GM04503 (cell line): Measurements from ENCODE around the gene TNKS2.
"Not testable (repeated sequence)": the region's sequence is repeated elsewhere in the genome, so short reads cannot be mapped to it uniquely, and the experiment has no call there.

Experiments
- DNase-seq: peaks from one replicate; pipeline ENCODE4 v3.0.0-alpha.2; 2012; ENCODE audit warnings: low read depth

The TNKS2 gene

DNA sequence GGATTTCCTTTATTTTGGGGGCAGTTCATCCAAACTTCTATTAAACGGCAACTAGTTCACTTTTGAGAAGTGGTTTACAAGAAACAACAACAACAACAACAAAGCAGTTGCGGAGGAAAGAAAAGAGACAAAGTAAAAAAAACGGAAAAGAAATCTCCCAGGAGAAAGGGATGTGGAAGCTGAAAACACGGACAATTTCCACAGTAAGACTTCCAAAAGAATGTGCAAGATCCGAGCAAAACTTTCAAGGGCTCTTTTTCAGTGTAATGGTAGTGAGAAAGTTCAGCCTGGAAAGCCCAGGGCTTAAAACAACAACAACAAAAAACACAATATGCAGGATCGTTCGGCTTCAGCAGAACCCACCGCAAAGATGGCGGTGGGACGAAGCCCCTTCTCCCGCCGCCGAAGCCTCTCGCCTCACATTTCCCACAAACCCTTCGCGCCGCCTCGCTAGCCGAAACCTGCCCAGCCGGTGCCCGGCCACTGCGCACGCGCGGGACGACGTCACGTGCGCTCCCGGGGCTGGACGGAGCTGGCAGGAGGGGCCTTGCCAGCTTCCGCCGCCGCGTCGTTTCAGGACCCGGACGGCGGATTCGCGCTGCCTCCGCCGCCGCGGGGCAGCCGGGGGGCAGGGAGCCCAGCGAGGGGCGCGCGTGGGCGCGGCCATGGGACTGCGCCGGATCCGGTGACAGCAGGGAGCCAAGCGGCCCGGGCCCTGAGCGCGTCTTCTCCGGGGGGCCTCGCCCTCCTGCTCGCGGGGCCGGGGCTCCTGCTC is at the start of gene TNKS2:
Gene TNKS2 (plus strand): TSS at position 553 of the 775 bp plus-strand sequence. CDS start 265 bp downstream, outside the sequence.
- DNase-seq, result peak; percentile 54

DNA sequence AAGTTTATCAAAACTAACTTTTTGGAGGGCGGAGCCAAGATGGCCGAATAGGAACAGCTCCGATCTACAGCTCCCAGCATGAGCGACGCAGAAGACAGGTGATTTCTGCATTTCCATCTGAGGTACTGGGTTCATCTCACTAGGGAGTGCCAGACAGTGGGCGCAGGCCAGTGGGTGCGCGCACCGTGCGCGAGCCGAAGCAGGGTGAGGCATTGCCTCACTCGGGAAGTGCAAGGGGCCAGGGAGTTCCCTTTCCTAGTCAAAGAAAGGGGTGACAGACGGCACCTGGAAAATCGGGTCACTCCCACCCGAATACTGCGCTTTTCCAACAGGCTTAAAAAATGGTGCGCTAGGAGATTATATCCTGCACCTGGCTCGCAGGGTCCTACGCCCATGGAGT is 48.6 kb upstream of the TNKS2 start:
- not testable (repeated sequence) for DNase-seq

DNA sequence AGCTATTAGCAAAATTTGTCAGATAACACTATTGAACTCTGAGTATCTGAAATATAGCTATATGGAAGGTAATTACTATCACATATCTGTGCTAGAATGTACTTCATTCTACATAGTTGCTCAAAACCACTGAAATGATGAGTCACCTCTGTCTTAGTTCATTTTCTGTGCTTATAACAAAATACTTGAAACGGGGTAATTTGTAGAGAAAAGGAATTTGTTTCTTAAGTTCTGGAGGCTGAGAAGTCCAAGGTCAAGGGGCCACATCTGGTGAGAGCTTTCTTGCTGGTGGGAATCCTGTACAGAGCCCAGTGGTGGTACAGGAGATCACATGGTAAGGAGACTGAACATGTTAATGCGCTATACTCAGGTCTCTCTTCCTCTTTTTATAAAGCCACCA is 41.9 kb upstream of the TNKS2 start:
- DNase-seq, result peak; percentile 20

DNA sequence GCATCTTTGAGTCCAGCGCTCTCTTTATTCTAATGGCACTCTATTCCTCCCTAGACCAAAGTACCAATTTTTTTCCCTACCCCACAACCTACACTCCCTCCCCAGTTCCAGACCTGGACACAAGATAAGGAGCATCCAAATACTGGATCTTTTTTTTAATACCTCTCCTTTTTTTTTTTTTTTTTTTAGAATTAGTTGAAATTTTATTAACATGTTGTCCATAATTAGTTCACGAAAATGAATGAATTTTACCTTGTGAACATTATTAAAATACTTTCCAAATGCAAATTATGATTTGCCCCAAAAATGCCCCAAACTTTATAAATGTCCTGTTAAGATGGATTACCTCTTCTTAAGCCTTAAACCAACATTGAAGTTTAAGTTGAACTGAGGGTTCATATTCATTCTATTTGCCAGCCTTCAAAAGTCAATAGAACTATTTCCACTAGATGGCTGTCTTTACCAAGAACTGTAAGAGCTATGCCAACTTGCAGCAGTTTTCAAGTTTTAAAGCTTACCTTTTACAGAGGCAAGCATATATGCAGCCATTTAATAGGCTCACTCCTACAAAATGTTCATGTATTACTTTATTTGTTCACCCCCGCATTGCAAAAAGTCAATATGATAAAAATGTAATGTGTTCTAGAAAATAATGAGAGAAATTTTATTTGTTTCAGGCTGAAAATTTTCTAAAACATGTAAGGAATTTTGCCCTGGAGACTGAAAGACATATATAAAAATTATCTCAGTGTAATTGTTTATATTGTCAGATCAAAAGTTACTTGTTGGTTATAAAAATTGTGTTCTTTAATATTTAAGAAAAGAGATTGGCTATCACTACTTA is 39.7 kb upstream of the TNKS2 start:
- peak; percentile 6 for DNase-seq

DNA sequence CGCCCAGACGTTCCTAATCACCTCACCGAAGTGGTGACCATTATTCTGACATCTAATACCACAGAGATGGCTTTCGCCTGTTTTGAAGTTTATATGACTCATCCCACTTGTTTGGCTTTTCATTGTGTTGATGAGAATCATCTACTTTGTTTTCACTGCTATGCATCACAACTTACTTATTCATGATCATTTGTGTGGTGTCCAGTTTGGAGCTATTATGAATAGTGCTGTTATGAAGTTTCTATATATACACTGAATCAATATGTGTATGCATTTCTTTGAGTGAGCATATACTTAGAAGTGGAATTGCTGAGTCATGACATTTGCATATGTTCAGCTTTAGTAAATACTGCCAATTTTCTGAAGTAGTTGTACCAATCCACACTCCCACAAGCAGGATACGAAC is 38.6 kb upstream of the TNKS2 start:
- no peak for DNase-seq

- no peak for DNase-seq
These were observed 36.5 kb upstream of the TNKS2 start for GRCh38 chr10:91761721-91762120.

GRCh38 chr10:91762878-91763277 is 35.3 kb upstream of the TNKS2 start:
- DNase-seq, result no peak

DNA sequence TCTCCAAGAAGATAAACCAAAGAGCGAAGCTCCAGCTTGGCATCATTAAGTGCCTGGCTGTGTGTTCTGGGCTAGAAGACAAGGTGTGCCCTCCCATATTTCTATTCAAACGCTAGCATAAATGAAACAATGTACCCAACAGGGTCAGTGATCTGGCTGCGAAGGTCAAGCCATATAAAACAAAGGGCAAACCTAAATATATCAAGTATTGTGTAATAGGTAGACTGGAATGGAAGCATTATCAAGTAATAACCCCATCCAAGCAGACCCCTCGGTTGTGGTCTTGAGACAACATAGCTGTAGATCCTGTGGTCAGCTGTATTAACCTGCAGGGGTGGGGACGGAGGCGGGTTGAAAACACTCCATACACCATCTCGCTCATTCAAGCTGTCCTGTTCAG is 31.6 kb upstream of the TNKS2 start:
- no peak for DNase-seq

DNA sequence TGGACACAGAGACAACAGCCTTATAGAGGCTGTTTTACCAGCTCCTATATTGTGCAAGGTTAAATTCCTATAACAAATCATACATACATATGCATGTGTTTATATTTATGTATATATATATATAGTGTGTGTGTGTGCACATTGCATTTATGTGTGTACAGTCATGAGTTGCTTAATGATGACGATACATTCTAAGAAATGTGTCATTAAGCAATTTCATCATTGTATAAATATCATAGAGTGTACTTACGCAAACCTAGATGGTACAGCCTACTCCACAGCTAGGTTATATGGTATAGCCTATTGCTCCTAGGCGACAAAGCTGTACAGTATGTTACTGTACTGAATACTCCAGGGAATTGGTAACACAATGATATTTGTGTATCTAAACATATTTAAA is 30.1 kb upstream of the TNKS2 start:
- DNase-seq, result no peak

- DNase-seq, result no peak
These were observed 26.3 kb upstream of the TNKS2 start for GRCh38 chr10:91771907-91772306.

DNA sequence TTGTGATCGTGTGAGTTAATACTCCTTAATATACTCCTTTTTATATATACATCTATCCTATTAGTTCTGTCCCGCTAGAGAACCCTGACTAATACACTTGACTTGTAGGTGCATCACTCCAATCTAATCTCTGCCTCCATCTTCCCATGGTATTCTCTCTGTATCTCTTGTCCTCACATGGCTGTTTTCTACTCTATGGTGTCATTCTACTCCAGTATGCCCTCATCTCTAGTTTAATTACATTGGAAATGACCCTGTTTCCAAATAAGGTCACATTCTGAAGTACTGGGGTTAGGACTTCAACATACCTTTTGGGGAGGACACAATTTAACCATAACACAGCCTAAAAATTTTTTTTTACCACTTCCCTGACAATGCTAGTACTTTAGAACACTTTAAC is 25.8 kb upstream of the TNKS2 start:
- no peak for DNase-seq

- DNase-seq, result no peak
These were observed 25.4 kb upstream of the TNKS2 start for GRCh38 chr10:91772869-91773268.

GRCh38 chr10:91774571-91774970 is 23.7 kb upstream of the TNKS2 start:
- DNase-seq, result no peak

- no peak for DNase-seq
These were observed 22.5 kb upstream of the TNKS2 start for GRCh38 chr10:91775731-91776130.

- no peak for DNase-seq
These were observed 22.0 kb upstream of the TNKS2 start for GRCh38 chr10:91776266-91776665.

DNA sequence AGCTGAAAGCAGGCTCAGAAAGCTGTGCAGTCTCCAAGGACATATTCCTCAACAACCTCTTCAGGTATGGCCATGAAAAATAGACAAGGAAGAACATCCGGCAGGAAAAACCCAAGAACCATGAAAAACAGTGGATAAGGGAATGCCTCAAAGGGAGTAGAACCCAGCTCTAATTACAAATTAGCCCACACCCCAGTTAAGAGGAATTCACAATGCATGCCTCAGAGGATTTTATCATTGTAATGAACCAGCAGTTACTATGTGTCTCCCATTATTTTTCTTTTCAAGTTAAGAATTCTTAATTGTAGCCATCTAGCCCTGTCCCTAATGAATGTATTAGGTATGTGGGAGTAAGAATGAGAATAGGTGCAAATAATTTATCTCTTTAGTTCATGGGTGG is 19.7 kb upstream of the TNKS2 start:
- no peak for DNase-seq

DNA sequence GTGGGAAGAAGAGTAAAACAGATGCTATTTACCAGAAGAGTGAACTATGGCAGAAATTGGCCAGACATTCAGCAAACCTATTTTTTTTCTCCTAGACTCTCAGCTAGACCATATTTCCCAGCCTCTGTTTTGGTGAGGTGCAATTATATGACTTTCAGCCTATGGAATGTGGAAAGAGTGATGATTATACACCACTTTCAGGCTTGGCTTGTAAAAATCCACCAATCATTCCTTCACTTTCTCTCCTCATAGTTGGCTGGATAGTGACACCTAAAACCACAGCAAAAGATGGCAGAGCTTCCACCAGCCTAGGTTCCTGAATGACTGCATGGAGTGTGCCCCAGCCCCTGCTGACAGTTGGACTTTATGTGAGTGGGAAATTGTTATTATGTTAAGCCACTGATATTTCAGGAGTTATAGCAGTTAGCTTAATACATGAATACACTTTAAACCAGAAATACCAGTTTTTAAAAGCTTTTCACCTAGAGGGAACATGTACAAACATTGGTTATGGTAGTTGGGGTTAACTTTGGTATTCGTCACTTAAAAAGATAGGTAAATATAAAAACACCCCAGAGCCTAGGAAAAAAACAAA is 19.1 kb upstream of the TNKS2 start:
- no peak for DNase-seq

- DNase-seq, result no peak
These were observed 15.7 kb upstream of the TNKS2 start for GRCh38 chr10:91782539-91782938.

- no peak for DNase-seq
These were observed 12.4 kb upstream of the TNKS2 start for GRCh38 chr10:91785830-91786229.

DNA sequence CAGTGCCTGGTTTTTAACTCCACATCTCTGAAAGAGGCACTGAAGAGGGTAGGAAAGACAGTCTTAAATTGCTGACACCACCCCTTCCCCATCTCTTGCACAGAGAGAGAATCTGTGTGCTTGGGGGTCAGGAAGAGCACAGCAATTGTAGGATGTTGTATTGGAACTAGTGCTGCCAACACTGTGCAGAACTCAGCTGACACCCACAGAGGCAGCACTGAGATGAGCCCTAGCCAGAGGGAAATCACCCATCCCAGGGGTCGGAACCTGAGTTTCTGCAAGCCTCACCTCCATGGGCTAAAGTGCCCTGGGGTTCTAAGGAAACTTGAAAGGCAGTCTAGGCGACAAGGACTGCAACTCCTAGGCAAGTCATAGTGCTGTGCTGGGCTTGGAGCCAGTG is 11.0 kb upstream of the TNKS2 start:
- no peak for DNase-seq

GRCh38 chr10:91787810-91788209 is 10.4 kb upstream of the TNKS2 start:
- DNase-seq, result no peak

DNA sequence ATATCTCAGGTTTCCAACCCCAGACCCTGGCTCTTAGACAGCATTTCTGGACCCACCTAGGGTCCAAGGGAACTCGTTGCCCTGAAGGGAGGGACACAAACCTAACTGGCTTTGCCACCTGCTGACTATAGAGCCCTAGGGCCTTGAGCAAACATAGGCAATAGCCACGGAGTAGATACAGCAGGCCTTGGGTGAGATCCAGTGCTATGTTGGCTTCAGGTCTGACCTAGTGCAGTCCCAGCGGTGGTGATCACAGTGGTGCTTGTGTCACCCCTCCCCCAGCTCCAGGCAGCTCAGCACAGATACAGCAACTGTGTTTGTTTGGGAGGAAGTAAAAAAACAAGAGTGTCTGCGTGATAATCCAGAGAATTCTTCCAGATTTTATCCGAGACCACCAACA is 9.7 kb upstream of the TNKS2 start:
- DNase-seq, result no peak
